Stomach (tissue), 9 donors: ENCODE results near the gene NCK1. TPM values are rescaled to one million over a fixed set of nuclear protein-coding genes. Genes with fewer than 3 reads are reported as not detected.
"Not testable (repeated sequence)": the region's sequence is repeated elsewhere in the genome, so short reads cannot be mapped to it uniquely, and the experiment has no call there.

Experiments used
- DNase-seq, 2 donors: peaks; one replicate each; pipeline versions ENCODE4 v3.0.0 to v3.0.0-alpha.2; 2013 to 2019
- H3K27ac ChIP-seq, 5 donors: fragments of 200-600 bp in 4 of 5; sonication (generic) in 4 of 5; one replicate each; pipeline ENCODE4 v1.5.1; 2013 to 2019; ENCODE audit warnings: mild to moderate bottlenecking in 1 of 5, moderate library complexity in 1 of 5
- H3K27me3 ChIP-seq, 3 donors: fragments of 200-600 bp; sonication (generic); one replicate each; pipeline ENCODE4 v1.5.1; 2017 to 2019; ENCODE audit warnings: mixed run types in 1 of 3
- H3K36me3 ChIP-seq, 4 donors: fragments of 200-600 bp; sonication (generic); 1 replicate in 3 of 4; 2 replicates in 1 of 4; pipeline ENCODE4 v1.5.1; 2016 to 2019
- H3K4me1 ChIP-seq, 4 donors: fragments of 200-600 bp; sonication (generic); one replicate each; pipeline ENCODE4 v1.5.1; 2016 to 2019
- H3K4me3 ChIP-seq, 4 donors: fragments of 200-600 bp; sonication (generic) in 3 of 4; one replicate each; pipeline ENCODE4 v1.5.1; 2016 to 2019; ENCODE audit warnings: mild to moderate bottlenecking in 1 of 4
- H3K9me3 ChIP-seq, 4 donors: fragments of 200-600 bp; sonication (generic); one replicate each; pipeline ENCODE4 v1.5.1; 2016 to 2019
- CTCF ChIP-seq, 7 experiments: fragments of 450-650 bp in 4 of 7; fragments of 200-600 bp in 3 of 7; sonication (generic) in 3 of 7; IDR thresholded peaks; one replicate each; pipeline ENCODE4 v1.5.1; 2016 to 2019; ENCODE audit warnings: antibody characterized with exemption in 7 of 7, control low read depth in 2 of 7, mild to moderate bottlenecking in 1 of 7
- EP300 ChIP-seq: sonication (generic); formaldehyde crosslinking; IDR thresholded peaks from one replicate; pipeline ENCODE4 v1.6.1; 2017; ENCODE audit warnings: antibody characterized with exemption
- POLR2A ChIP-seq, 4 donors: fragments of 450-650 bp; IDR thresholded peaks; one replicate each; pipeline ENCODE4 v1.6.1; 2016; ENCODE audit warnings: antibody characterized with exemption in 4 of 4, control low read depth in 2 of 4, mild to moderate bottlenecking in 1 of 4, moderate library complexity in 1 of 4
- POLR2AphosphoS5 ChIP-seq, 3 donors: sonication (generic); formaldehyde crosslinking; IDR thresholded peaks; one replicate each; pipeline ENCODE4 v1.6.1; 2016; ENCODE audit warnings: antibody characterized with exemption in 3 of 3
- WGBS, 5 donors: extraction: QIAGEN DNeasy Blood & Tissue Kit in 3 of 5; methylation state at CpG; one replicate each; pipeline versions ENCODE4 v1.1.5 to v1.1.7; 2013 to 2018; 5-methylcytosine and 5-hydroxymethylcytosine counted together
- intact Hi-C: fragments of 100-400 bp; cut with DNase I; formaldehyde crosslinking; loops from one replicate; pipeline ENCODE4 v1.15.1; 2023; ENCODE audit warnings: low total_unique reads
- polyA plus RNA-seq, 3 donors: library from polyadenylated mRNA; stranded (reverse); fragments of 200-250 nt; gene quantifications; one replicate each; pipeline ENCODE4 v1.2.3, GENCODE V29; 2013
- total RNA-seq, 5 donors: library from RNA; depleted of rRNA; stranded (reverse); fragments of >200 nt; gene quantifications; one replicate each; pipeline versions ENCODE4 v1.1.0 to v1.2.3, GENCODE V29; 2014 to 2016
- donor health status: healthy with polysubstance abuse.
- donor health status: Bipolar disorder and iron deficiency.
- donor health status: healthy.

Gene NCK1
- total and polyA plus RNA-seq, 8 donors, result 11.9 to 59.8 (median 25.2) TPM

- 57 to 75% (median 69%) methylated on average over 1 of the region's 1 CpG for WGBS, 5 donors
- intact Hi-C loops, result no loop called here
Observed at GRCh38 chr3:136962927-136963326, 100.9 kb downstream of the NCK1 start.

GRCh38 chr3:136969539-136969938 lies 107.5 kb downstream of the NCK1 start:
- WGBS, 5 donors, result 92 to 98% (median 96%) methylated on average over 5 to 7 of the region's 14 CpGs
- H3K27ac ChIP-seq, H3K9me3 ChIP-seq, H3K4me3 ChIP-seq, H3K36me3 ChIP-seq, H3K4me1 ChIP-seq, H3K27me3 ChIP-seq, intact Hi-C loops, DNase-seq: not testable (repeated sequence)

More at GRCh38 chr3:136962927-136963326, 100.9 kb downstream of the NCK1 start:
- Histone ChIP-seq H3K27me3 (no peaks in the 10 kb centered on the region), H3K4me3 (no peak overlapping the region), H3K9me3 (no peaks in the 10 kb centered on the region), H3K4me1 (no peaks in the 10 kb centered on the region), H3K27ac (no peak overlapping the region), H3K36me3 (no peaks in the 10 kb centered on the region)
- no peak for DNase-seq
- TF ChIP-seq CTCF (IDR thresholded peaks at IDR 0.05), result no peak

- TF ChIP-seq EP300, result no peak
- no peak for TF ChIP-seq POLR2AphosphoS5 (IDR thresholded peaks at IDR 0.05)
- TF ChIP-seq CTCF (IDR thresholded peaks at IDR 0.05), result no peak
- TF ChIP-seq POLR2A (IDR thresholded peaks at IDR 0.05), result no peak
- no peak overlapping the region for H3K4me3 ChIP-seq
- WGBS, 5 donors, result 92 to 99% (median 93%) methylated on average over 4 of the region's 4 CpGs
Observed at GRCh38 chr3:136973352-136973751, 111.3 kb downstream of the NCK1 start.

GRCh38 chr3:136974670-136975069 lies 112.7 kb downstream of the NCK1 start:
- H3K4me1 ChIP-seq, result no peaks in the 10 kb centered on the region
- no peak overlapping the region for H3K27ac ChIP-seq
- WGBS, 5 donors, result 44 to 78% (median 50%) methylated on average over 2 of the region's 2 CpGs
- TF ChIP-seq POLR2AphosphoS5 (IDR thresholded peaks at IDR 0.05) (no peak), EP300 (no peak), CTCF (IDR thresholded peaks at IDR 0.05) (no peak), POLR2A (IDR thresholded peaks at IDR 0.05) (no peak)
- H3K9me3 ChIP-seq, result peaks cover 0 to 7% (median 6%) of the 10 kb centered on the region in 4 donors
- H3K27me3 ChIP-seq, result no peaks in the 10 kb centered on the region
- H3K4me3 ChIP-seq, result no peak overlapping the region
- no peaks in the 10 kb centered on the region for H3K36me3 ChIP-seq
- intact Hi-C loops, result no loop called here
- no peak for DNase-seq

More at GRCh38 chr3:136973352-136973751, 111.3 kb downstream of the NCK1 start:
- intact Hi-C loops, result no loop called here
- no peak for DNase-seq
- no peaks in the 10 kb centered on the region for H3K4me1 ChIP-seq
- H3K9me3 ChIP-seq, result peaks cover 0 to 7% (median 6%) of the 10 kb centered on the region in 4 donors
- H3K36me3 ChIP-seq, result no peaks in the 10 kb centered on the region
- no peaks in the 10 kb centered on the region for H3K27me3 ChIP-seq
- H3K27ac ChIP-seq, result no peak overlapping the region

- Histone ChIP-seq H3K27ac (no peak overlapping the region), H3K27me3 (no peaks in the 10 kb centered on the region), H3K9me3 (peaks cover 0 to 7% (median 5%) of the 10 kb centered on the region in 4 donors), H3K4me1 (no peaks in the 10 kb centered on the region), H3K4me3 (no peak overlapping the region), H3K36me3 (no peaks in the 10 kb centered on the region)
- intact Hi-C loops, result no loop called here
- no peak for TF ChIP-seq EP300
- TF ChIP-seq CTCF (IDR thresholded peaks at IDR 0.05), result no peak
- no peak for TF ChIP-seq POLR2AphosphoS5 (IDR thresholded peaks at IDR 0.05)
- no peak for TF ChIP-seq POLR2A (IDR thresholded peaks at IDR 0.05)
- no peak for DNase-seq
Observed at GRCh38 chr3:136979204-136979603, 117.2 kb downstream of the NCK1 start.
